ENCODE data around the gene HOXB1.
"Not testable (repeated sequence)": the region's sequence is repeated elsewhere in the genome, so short reads cannot be mapped to it uniquely, and the experiment has no call there.

HOXB1 gene

DNA sequence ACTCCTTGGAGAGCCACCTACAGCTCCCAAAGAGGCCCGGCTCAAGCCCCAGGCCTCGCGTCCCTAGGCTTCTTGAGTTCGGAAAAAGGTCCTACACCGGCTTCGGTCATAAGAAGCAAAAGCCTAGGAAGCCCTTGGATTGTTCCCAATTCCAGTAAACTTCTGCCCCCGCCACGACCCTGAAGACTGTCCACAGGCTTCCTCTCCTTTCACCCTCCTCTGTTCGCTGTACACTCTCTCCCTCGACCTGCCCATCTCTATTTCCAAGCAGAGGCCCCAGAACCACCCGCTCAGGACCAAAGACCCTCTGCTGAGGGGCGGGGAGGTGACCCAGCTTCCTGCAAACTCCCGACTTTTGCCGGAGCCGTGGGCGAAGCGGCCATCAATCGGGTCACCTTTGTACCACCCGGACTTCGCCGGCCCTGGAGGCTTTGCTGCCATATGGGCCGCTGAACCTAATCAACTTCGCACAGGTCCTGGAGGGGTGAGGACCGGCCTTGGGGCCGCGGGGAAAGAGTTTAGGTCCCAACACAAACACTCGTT is 11.4 kb upstream of the HOXB1 start:
- no peak for DNase-seq

DNA sequence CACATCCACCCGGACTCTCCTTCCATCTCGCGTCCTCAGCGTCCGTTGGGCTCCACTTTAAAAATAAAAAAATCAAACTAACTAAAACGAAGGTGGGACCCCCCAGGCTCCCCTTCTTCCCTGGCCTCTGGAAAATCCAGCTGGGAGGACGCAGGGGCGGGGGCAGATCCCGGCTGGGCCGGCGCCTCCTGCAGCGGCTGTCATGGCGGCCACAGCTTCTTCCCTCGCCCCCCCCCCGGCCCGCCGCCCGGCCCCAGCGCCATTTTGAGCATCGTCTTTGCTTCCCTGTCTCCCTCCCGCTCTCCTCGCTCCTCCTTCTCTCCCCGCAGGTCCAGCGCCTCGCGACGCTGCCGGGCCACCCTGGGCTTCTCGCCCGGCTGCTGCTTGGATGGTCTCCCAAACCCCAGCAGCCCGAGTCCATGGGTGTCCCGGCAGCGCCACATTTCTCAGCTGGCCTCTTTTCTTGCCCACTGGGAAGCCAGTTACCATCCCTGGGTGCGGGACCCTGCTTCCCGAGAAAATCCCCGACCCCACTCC is 10.8 kb upstream of the HOXB1 start:
- peak; percentile 27 for DNase-seq

DNA sequence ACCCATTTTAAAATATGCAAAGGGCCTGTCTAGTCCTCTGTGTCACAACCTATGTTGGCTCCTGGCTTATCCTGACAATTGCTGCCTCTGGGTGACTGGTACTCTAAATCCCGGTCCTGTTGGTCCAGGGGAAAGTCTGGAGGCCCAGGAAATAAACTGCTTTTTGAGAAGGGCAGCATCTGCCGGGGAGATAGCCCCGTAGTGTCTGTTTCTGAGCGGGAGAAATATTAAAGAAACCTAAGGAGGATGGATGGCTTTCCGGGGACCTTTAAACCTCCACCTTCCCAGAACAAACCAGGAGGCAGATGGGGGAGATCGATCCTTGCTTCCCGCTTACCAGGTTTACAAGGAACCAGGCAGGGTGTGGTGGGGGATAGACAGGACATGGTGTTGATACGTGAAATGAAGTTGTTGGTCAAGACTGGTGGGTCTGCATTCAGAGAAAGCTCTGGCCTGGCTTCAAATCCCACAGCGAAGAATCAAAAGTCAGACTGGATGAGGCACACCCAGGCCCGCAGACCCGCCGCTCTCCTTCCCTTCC is 10.3 kb upstream of the HOXB1 start:
- DNase-seq: no peak

DNA sequence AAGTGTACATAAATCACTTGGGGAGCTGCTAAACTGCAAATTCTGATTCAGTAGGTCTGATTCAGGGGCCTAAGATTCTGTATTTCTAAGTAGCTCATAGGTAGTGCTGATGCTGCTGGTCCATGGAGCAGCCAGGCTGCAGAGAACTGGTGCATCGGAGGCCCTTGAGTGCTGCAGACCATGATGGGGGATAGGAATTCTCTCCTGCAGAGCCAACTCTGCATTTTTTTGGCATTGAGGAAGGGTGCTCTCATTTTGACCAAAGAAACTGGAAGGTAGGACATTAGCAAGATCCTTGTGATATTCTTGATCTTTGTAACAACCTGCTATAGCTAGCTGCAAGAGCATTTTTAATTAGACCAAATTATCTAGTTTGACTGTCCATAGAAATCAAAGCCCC is 9.4 kb upstream of the HOXB1 start:
- DNase-seq: no peak

DNA sequence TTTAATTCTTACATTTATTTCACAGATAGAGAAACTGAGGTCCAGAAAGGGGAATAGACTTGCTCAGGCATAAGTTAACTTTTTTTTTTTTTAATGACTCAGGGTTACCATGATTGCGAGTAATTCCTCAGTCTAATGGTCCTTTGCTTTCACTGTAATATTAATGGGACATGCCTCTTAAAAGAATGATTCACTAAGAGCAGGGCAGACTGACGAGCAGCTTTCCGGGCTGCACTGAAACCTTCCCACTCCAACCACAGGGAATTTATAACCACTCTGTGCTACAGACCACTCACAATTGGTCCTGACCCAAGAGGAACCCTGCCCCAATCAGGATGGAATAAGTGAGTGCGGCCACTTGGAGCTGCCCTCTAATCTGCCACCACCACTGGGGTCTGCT is 8.4 kb upstream of the HOXB1 start:
- no peak for DNase-seq

DNA sequence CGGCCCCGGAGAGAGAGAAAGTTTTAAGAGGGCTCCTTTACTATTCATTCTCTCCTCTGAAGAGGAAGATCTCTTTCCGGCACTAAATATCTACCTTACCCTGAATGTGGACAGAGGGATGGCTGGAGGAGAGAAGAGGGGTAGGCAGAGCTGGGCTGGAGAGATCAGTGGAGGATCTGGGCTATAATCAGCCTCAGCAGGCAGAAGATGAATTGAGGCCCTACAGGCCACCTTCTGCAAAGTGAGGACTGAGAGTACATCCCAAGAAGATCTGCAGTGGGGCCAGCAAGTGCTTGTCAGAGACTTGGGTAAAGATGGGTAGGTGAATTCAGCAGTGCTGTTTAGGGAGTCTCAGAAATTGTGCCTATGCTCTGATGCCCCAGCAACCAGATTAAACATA is 6.5 kb upstream of the HOXB1 start:
- no peak for DNase-seq

DNA sequence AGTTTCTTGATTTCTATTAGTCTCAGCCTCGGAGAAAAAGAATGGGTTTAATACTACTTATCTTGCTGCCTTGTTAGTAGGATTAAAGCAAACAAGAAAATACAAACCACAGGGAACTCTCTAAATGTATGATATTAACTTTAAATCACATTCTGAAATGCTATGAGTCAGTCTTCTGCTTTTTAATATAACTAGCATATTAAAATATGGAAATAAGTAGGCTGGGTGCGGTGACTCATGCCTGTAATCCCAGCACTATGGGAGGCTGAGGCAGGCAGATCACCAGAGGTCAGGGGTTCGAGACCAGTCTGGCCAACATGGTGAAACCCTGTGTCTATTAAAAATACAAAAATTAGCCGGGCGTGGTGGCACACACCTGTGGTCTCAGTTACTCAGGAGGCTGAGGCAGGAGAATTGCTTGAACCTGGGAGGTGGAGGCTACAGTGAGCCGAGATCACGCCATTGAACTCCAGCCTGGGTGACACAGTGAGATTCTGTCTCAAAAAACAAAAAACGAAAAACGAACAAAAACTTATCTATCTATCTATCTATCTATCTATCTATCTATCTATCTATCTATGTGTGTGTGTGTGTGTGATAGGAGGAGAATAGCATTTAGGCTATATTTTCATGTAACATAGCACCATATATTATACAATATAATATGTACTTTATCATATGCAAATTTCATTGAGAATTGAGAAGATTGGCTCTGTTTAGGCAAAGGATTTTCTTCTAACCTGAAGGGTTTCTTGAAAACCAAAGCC is 5.2 kb upstream of the HOXB1 start:
- not testable (repeated sequence) for DNase-seq

DNA sequence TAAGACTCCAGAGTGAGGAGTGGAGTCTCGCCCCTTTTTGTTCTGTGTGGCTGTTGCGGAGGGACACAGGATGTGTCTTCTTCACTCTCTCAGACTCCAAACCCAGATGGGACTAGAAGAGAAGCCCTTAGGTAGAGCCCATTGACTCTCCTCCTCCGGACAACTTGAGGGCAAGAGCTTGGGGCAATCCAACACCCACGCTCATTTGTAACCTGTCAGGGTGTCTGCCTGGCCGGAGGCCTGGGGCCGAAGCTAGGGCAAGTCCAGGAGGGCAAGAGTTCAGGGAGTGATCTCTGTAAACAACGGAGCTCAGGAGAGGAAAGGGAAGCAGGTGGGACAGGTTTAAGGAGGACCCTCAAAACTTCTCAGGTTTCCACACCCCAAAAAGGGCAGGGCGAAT is 1.4 kb upstream of the HOXB1 start:
- no peak for DNase-seq

DNA sequence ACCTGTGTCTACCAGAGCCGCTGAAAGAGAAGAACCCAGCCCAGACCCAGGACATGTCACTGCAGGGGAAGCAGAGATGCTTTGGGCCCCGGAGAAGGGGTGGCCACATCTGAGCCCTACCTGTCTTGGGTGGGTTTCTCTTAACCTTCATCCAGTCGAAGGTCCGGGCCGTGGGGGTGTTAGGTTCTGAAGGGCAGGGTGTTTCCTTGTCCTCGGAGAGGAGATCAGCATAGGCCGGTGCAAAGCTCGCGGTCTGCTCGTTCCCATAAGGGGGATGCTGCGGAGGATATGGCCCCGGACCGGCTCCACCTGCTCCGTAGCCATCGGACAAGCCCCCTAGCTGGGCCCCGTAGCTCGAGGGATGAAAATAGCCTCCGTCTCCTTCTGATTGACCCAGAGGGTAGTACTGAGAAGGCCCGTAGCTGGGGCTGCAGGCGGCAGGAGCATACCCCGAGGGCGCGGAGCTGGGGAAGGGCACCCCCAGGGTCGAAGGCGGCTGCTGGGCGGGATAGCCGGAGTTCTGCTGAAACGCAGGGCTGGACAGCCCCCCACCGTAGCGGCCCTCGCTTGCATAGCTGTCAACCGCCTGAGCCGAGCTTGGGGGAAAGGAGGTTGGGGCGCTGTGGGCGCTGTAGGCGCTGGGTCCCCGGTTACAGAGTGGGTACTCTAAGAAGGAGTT is 464 bp downstream of the HOXB1 start:
- DNase-seq: no peak

DNA sequence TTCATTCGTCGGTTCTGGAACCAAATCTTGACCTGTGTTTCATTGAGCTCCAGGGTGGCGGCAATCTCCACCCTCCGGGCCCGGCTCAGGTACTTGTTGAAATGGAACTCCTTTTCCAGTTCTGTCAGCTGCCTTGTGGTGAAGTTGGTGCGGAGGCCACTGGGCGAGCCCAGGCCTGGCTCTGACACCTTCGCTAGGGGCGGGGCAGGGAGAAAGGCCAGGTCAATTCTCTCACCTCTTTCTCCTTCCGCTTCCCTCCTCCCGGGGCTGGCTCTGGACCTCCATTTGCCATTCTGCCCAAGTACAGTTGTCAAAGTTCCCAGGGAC is 1.2 kb downstream of the HOXB1 start:
- no peak for DNase-seq

DNA sequence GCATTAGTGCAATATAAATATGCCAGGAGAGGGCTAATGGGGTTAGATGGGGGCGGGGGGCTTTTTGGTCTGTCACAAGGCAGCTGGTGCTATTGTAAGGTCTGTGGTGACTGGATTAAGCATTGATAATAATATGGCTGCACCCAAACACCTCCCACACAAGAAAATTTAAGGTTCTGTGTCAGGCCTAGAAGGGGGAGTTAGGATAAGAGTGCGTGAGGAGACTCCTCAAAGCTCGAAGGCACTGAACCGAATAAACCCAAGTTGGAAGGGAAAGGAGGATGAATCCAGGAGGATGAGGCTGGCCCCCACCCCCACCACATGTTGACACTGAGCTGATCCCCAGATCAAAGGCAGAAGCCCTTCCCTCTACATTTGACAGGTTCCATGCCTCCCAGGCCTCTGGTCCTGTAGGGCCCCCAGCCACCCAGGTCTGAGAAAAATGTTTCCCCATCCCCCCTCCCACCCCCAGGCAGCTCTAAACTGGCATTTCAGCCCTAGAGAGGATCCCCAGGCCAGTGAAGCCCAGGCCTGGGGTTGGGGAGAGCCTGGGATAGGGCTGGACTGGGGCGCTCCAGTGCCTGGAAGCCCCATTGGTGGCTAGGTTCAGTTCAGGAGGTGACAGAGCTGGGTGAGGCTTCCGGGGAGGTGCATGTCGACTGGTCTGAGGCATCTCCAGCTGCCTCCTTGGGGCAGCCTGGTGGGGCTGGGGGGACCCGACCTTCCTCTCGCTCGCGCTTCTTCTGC is 1.7 kb downstream of the HOXB1 start:
- no peak for DNase-seq

DNA sequence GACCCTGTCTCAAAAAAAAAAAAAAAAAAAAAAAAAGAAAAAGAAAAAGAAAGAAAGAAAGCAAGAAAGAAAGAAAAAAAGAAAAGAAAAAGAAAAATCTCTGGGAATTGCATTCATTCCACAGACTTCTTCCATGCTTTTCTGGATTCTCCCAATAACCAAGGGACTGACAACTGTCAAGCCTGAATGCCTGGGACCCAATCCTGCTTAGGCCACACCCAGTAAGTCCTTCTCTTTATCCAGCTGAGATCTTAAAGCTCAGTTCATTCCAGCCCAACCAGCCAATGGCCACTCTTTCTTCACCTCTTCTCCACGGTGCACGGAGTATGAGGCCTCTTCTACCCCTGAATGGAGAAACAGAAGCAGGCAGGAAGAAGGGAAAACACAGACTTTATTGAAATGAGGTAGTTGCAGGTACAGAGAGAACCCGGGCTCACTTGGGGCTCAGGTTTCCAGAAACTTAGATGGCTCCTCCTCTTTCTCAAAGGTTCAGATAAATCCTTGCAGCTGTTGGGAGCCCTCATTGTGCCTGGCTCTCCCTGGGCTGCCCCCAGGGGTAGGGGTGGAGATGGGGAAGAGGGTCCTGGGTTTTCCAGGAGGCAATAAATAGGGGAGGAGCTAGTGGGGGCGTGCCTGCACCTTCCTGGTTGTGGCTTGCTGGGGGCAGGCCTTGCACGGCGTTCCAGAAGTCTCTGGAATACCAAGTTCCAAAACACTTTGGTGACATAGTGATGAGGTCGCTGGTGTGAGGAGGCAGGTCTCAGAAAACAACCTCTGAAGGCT is 2.5 kb downstream of the HOXB1 start:
- no peak for DNase-seq

DNA sequence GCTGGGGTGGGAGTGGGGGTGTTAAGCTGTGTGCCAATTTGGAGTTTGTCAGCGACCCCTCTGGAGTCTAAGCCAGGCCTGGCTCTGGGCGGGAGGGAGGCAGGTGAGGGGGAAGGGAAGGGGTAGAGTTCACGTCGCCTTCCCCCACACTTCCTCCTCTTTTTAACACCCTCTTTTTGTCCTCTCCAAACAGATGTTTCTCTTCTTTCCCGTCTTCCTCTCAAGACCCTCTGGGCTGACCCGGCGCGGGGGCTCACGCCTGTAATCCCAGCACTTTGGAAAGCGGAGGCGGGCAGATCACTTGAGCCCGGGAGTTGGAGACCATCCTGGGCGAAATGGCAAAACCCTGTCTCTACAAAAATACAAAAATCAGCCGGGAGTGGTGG is 3.3 kb downstream of the HOXB1 start:
- no peak for DNase-seq

DNA sequence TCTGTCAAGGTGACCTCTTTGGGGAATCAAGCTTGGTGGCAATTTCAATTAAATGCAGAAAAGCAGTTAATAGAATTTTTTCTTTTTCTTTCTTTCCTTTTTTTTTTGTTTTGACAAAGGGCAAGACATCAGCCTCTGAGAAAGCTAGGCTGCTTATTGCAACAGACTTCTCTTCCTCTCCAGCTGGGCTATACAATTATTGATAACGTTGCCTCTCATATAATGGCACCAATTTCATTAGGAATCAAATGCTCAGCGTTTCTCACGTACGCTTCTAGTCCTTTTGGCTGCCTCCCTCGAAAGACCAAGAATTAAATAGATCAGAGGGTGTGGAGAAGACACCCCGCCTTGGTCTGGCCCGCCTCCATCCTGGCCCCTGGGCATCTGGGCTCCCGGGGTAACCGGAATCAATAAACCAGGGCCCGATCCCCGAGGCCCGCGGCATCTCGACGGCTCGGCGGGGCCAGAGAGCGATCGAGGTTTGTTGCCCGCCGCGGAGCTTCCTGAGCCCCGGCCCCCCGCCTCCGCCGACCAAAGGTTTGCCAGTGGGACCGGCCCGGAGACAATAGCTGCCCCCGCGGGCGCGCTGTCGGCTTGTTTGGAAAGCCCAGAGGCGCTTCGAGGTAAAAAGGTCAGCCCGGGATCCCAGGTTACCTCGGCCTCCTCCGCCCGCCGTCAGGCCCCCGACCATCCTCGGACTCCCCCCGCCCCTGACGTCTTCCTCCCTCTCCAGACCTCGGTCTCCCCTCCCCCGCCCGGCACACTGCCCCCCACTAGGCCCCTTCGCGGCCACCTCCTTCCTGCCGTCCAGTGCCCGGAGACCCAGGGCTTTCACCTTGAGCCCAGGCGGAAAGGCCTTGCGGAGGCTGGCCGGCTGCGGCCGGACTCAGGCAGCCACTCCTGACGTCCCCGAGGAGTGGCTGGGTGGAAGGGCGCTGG is 3.9 kb downstream of the HOXB1 start:
- no peak for DNase-seq

GRCh38 chr17:48523010-48523409 is 7.8 kb downstream of the HOXB1 start:
- no peak for DNase-seq

- no peak for DNase-seq
These were observed 8.7 kb downstream of the HOXB1 start for GRCh38 chr17:48522031-48522653.

- no peak for DNase-seq
These were observed 10.2 kb downstream of the HOXB1 start for GRCh38 chr17:48520631-48521079.

DNA sequence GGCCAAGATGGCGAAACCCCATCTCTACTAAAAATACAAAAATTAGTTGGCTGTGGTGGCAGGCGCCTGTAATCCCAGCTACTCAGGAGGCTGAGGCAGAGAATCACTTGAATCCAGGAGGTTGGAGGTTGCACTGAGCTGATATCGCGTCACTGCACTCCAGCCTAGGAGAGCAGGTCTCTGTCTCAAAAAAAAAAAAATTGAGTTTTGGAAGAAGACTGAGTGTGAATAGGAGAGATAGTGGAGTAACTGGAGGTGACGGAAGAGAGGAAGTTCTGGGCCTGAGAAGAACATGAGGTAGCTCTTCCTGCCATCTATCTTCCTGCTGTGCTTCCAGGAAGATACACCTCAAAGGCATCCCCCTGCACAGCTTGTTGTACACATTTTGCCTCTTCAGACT is 11.4 kb downstream of the HOXB1 start:
- DNase-seq: no peak

DNA sequence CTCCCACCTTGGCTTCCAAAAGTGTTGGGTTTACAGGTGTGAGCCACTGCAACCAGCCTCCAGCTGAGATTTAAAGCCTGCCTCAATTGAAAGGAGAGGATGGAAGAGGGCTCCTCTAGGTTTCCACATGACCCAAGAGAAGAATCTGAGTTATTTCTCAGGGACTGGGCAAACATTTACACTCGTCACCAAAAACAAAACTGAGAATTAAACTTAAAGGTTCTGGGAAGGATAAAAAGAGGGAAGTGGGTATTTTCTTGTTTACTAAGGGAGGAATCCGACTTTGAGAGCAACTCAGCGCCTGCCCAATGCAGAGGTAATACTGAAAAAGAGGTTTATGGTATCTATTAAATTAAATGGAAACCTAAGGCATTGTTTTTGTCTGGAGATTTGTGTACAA is 13.3 kb downstream of the HOXB1 start:
- DNase-seq: no peak
